GM21423 (cell line): ENCODE results near the gene CYYR1.

Experiments
- ATAC-seq: cut with Tn5 transposase; IDR thresholded peaks from one replicate; pipeline ENCODE4 v1.9.1; 2021; ENCODE audit warnings: mild to moderate bottlenecking, moderate library complexity; ENCODE audit not compliant: unreplicated experiment

Gene CYYR1

DNA sequence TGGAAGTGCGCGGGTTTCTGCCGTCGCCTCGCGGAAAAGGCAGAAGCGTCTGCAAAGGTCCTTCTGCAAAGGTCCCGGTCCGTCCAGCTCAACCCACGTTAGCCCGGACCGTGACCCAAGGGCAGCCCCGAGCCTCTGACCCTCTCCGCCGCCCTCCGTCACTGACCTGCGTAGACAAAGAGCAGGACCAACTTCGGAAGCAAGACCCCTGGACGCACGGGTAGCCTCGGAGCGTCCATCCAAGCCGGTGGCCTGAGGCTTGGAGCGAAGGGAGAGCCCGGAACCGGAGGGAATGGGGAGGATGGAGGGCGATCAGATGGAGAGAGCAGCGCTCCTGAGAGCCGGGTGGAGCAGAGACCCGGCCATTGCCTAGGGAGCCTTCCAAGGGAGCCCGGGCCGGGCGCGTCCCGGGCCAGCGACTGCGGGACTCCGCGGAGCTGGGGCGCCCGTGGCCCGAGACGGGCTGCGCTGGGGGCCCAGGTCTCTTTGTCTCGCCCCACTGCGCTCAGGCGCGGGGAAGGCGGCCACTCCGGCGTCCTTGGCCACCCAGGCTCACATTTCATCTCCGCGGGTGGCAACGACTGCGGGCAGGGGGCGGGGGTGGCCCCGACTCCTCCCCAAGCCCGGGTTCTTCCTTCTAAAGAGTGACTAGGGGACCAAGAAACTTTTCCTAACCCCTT, at the start of gene CYYR1:
TSS of gene CYYR1 (minus strand) at position 585 of the 680 bp plus-strand sequence. CDS start at position 239, 346 bp downstream.
- no peak for ATAC-seq

DNA sequence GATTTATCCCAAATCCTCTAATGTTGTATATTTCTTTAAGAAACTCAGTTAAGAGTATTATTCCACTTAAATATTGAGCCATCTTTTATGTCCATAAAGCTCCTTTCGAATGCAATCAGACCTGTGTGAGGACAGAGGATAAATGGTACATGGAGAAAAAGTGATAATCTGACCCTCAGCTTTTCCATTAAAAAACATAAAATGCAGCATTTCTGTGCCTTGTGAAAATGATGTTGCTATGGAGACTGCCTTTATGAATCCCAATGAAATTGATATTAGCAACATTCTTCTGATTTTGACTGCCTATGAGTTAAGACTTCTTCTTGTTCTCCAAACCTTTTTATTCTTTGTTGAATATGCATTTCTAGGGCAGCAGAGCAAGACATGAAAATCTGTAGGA, 44.1 kb upstream of the CYYR1 start:
- no peak for ATAC-seq

DNA sequence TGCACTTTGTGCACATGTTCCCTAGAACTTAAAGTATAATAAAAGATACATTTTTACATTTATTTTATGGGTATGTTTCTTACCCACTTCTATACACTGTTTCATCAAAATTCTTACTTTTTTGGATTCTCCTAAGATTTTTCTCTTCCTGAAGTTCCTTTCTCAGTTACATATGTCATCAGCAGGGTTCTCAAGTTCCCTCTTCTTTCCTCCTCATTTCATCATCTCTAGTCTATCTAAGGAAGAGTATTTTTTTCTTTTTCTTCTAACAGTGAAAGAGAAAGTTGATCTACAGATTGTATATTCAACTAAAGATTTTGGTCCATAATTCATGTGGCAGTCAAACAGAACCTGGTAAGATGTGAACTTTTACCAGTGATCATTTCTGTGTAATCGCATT, 41.2 kb upstream of the CYYR1 start:
- no peak for ATAC-seq

DNA sequence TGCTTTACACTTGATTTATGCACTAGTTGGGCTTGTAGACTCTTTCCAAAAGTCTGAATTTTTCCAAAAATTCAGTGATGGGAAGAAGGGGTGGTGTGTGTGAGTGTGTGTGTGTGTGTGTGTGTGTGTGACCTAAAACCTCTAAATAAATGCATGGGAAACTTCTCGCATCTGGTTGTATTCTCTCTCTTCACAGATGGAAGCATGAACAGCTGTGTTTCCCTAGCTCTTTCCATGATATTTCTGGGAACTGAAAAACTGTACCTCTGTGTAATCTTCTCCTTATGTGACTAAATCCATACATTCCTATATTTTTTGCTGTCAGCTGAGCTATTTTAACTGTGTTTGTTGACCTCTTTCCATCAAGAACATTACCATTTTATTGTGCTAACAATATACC, 26.2 kb upstream of the CYYR1 start:
- no peak for ATAC-seq

DNA sequence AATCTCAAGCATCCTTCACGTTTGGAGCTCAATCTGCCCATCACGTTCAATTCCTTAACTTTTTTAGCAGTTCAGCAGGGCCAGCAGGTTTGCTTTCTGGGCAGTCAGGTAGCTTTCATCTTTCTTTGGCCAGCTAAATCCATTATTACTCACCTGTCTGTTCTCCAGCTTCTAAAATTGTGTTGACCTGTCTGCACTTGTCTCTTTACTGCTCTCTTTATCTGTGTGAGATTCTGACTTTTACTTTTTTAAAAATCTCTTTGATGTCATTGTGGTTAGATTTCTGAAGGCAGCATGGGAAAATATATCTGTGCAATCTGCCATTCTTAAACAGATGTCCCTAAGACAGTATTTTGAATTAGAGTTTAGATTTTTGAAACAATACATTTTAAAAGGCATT, 24.9 kb upstream of the CYYR1 start:
- no peak for ATAC-seq

DNA sequence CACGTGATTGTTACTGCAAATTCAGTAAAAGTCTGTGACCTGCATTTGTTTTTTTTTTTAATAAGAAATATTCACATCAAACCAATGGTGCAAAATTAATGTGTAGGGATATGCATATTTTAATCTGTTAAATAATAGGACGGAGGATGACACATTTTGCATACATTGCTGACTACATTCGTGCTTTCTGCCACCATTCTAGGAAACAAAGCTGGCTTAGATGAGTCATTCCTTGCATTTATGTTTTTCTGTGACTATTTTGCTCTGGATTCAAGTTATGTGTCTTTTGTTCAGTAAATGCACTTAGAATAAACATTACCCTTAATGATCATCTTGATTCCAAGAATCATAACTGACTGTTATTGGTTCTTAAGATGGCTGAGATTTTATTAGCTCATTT, 23.9 kb upstream of the CYYR1 start:
- ATAC-seq = no peak

DNA sequence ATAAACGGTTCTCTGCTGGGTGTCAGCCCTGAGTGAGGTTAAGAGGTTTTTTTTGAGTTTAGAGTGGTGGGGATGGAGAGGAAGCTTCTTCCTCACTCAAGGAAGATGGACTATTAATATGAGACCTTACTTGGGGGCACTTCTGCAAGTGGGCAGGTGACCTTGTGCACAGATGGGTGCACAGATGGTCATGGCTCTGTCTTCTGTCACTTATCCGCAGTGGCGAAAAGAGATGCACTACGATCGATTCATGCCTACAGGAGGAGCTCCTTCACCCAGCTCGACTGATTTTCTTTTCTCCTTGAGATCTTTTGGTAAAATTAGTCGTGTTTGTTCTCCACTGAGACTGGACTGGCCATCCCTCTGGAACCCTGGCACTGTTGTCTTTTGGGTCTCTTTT, 22.9 kb upstream of the CYYR1 start:
- no peak for ATAC-seq

DNA sequence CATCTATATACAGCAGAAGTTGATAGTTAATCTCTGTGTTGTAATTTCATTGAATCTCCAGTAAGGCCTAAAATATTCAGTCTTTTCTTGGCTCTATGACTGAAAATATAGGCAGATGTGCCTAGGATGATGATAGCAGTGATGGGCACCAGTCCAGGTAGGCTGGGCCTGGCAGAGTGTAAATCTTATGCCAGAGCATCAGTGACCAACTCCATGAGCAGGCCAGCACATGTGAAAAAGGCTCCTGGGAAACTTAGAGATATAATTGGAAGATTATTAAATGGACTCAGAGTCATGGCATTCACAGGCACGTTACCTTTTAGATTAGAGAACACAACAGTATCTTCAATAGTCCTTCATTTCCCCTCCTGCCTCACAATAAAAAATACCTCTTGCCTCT, 20.7 kb upstream of the CYYR1 start:
- no peak for ATAC-seq

DNA sequence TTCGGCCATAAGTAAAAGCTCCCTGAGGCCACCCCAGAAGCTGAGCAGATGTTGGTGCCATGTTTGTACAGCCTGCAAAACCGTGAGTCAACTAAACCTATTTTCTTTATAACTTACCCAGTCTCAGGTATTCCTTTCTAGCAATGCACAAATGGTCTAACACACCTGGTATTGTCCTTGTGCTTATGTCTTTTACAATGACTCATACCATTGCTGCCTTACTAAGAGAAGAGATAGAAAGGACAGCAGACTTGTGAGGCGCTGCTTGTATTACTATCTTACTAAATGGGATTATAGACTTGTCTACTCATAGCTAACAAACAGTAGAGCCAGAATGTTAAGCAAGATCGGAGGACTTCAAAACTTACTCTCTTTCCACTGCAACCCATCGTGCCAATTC, 18.5 kb upstream of the CYYR1 start:
- ATAC-seq = no peak

DNA sequence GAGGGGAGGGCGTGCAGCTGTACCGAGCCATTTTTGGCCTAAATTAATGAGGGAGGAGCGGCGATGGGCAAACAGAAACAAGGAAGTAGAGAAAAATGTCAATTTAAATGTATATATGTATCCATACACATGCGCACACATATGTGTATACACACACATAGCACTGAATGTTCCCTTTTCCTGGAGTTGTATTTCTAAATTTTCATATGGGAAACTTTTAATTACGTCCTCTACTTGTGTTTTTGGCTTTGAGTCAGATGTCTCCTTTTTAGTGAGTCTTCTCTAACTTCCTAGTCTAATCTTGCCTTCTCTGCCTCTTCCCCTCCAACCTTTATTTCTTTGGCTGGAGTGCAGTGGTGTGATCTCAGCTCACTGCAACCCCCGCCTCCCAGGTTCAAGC, 15.4 kb upstream of the CYYR1 start:
- ATAC-seq = no peak

DNA sequence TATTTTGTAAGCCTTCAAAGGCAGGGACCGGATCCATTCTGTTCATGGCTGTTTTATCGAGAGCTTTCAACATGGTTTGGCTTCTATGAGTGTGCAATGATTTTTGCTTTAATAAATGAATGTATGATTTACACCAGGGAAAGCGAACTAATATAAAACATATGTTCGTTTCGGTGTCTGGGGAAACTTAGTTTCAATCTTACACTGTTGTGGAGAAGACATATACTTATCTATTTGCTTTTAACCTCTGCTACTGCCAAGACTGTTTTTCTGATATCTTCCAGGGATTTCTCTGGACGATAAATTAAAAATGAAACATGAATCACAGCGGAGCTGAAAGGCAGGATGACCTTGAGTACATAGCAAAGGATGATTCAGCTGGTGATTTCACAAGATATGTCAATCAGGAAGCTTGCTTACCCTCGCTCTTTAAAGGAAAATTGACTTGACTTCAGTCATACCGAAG, 14.7 kb upstream of the CYYR1 start:
- ATAC-seq = no peak

DNA sequence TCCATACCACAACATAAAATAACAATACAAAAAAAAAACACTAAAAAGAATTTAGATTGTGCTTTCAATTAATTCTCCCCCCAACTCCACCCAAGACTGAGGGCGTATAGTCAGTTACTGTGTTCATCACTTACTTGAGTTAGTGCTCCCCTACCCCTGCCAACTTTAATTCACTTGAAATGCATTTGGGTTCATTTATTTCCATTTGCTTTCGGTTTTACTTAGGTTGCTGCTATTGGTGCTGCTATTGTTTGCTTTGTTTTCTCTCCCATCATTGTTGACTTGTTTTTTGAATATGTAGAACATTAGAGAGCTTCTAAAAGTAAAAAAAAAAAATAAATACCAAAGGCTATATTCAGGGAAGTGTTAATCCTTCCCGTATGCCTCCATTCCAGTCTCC, 10.7 kb upstream of the CYYR1 start:
- no peak for ATAC-seq

DNA sequence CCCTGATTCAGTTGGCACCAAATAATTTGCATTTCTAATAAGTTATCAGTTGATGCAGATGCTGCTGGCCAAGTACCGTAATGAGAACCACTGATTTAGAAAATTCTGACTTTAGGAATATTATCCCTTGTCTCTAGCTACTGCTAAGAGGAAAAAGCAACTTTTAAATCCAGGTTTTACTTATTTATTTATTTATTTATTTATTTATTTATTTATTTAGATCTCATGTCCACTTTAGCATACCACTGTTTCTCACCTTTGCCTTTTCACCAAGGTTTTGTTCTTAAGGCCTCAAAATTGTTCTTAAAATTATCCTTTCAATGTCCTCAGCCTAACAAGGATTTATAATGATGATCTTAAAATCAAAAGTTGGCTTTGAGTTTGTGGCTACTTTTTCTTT, 8.7 kb upstream of the CYYR1 start:
- no peak for ATAC-seq

DNA sequence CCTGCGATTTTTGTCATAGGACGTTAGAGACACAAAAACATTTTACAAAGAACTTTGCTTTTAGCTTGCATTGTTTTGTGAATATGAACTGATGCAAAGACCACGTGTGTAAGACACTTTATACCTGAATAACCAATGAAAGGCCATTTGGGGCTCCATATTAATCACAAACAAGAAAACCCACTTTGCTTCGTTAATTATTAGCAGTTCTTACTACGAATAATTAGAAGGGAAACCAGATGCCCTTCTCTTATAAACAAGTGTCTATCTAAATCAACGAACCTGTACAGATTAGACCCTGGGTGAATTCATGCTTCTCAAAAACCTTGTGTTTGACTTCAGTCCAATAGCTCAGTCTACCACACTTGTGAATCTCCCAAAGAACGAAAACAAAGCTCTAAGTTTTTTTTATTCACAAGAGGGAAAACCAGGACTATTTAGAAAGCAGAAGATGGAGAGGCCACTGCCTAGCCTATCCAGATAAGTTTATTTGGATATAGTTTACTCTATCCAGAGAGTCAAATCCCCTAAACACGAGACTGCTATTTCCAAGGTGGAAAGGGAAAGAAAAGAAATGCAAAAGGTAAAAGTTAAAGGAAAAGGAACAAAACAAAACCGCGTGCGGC, 897 bp downstream of the CYYR1 start:
- no peak for ATAC-seq

DNA sequence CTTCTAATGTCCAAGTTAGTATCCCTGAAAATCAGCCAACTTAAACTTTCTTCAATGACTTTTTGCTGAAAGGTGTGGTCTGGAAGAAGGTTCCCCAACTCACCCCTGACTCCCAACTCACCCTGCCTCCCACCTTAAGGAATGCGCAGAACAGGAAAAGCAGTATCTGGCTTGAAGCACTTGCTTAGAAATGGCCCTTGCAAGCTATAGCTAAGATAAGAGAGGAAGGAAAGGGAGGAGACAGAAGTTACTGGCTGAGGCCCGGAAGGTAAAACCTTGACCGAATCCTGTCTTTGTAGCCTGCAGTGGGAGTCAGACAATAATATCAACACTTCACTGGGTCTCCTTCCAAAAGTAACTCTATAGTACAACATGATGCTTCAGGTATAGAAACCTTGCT, 2.9 kb downstream of the CYYR1 start:
- no peak for ATAC-seq

DNA sequence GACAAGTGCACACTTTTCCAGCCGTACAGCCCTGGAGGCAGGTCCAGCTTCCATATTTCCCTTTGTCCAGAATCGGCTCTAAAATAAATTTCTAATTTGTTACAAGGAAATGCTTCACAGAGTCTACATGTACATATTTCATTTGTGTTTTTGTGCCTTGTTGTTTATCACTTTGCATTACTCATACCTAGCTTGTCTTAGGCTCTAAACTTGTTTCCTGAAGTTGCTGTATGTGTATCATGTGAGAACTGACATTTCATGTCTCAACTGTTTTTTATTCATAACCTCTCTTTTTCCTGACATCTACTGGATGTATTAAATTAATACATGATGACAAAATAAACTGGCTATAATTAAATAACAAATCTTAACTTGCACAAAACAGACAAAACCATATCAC, 7.5 kb downstream of the CYYR1 start:
- no peak for ATAC-seq

DNA sequence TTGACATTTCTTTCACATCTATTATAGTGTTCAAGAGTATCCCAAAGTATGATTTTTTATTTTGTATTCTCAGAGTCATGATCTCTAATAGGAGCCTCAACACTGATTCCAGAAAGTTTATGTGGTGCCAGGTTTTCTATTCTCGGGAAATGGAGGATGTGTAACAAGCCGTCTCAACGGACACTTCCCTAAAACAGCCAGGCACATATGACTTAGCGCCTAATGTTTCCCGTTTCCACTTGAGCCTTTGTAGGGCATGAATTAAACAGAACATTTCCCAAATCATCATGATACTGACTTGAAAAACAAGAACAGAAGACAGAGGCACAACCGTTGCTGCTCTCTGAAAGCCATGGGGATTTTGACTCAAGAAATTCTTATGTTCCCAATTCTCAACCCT, 8.0 kb downstream of the CYYR1 start:
- no peak for ATAC-seq

DNA sequence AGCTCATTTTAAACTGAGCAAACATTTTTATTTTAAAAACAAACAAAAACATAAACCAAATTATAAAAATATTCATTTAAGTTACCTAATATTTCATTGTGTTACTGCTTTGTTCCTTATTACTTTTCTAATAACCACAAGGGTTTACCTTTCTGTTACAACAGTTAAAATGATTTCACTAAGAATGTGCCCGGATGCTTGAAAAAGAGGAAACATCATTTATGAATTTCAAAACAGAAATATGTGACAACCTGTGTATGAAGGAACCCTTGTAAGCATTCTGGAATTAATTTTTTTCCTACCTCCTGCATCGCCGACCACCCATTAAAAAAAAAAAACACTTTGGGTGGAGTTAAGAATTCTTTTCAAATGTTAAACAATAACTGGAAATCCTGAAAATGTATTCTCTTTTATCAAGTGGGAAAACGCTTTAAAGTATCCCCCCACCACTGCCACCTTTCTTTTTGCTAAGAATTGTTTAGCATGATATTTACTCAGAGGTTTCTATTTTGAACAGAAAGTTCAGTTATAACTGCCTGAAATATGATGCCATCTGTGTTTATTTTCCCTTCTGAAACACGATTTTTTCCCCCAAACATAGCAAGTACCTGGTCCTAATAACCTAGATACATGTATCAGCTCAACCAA, 9.1 kb downstream of the CYYR1 start:
- ATAC-seq = no peak

DNA sequence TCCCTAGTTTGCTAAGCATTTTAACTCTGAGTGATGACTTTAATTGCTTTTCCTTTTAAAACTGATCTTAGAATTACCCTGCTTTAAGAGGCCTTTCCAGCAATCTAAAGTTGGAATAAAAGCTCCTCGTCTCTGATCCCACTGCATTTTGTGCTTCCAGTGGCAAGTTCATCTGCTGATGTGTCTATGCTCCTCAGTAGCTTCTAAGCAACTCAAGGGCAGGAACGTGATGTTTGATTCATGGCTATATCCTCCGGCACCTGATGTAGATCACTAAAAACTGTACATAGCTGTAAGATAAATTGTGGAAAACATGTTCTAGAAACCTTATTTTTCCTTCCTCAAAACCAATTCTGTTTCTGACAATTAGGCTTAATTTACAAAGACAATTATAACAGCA, 12.5 kb downstream of the CYYR1 start:
- no peak for ATAC-seq

DNA sequence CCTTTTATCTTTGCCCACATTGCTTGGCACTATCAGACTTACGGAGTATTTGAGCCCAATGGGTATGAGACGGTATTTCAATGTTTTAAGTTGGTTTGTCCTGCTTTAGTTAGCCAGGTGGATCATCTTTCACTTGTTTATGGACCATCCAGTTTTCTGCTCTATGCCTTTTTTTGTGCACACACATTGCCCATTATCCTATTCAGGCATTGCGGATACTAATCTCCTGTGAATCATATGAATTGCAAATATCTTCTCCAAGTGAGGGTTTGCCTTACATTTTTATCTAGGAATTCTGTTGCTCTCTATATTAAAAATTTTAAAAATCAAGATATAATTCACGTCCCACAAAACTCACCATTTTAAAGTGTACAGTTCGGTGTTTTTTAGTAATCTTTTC, 14.0 kb downstream of the CYYR1 start:
- no peak for ATAC-seq

DNA sequence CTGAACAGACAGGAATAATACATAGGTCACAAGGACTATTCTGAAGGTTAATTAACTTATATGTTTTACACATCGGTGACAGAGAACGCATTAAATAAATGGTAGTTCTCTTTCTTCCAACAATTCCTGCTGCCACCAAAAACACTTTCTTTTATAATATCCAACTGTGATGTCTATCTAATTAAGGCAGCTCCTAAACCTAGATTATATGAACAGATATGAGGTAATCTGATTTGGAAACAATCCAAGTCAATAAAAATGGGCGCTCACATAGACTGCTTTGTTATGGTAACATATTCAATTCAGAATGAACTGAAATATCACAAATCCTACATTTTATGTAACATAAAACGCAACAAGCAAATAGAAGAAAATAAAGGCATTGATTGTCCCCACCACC, 16.0 kb downstream of the CYYR1 start:
- no peak for ATAC-seq

DNA sequence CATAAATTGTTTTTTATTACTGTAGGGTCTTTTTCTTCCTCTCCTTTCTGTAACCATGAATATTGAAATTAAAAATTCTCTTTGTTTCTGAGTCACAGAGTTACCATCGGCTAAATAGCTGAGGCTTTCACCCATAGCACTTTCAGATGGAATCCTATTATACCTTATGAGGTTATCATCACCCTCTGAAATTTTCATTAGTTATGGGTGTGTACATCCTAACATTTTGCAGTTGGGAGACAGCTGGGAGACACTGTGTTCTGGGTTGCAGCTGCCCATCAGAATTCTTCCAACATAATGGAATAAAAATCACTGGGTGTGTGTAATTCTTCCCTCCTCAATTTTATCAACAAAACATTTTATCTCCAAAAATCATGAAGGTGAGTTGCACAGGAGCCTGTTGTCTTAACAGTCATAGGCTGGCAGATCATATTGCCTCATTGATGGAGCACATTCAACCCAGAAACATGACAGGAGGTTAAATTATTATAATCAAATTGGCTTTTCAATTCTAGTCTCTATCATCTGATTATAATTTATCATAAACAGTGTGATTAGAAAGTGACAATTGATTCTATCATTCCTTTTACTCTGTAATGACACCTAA, 17.4 kb downstream of the CYYR1 start:
- ATAC-seq = no peak
